ENCODE data around the gene CTNNA2.
A peak's percentile ranks its signal among the peaks of the same experiment; 100 is the strongest.

The CTNNA2 gene

DNA sequence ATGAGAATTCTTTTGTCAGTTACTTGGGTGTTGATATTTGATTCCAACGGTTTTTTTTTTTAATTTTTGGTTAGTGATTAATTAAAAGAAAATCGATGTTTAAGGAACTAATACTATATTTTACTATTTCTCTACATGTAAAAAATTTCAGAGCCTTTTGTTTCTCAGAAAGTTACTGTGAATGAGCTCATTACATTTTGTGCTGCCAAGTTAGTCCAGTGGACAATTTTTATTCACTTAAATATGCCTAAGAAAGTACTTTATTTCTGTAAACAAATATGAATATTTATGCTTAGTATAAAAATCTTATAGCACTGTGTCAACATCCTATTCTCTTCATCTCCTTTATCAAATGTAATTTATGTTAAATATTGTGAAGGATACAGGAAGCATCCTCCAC lies 309.3 kb downstream of the CTNNA2 start:
- Histone ChIP-seq H3K79me2 (ENCODE audit: low read length) (no peaks in the 10 kb centered on the region), H4K20me1 (ENCODE audit: insufficient read depth, low read length) (no peaks in the 10 kb centered on the region), H3K27me3 (ENCODE audit: low read depth, low read length) (no peaks in the 10 kb centered on the region), H3K9ac (ENCODE audit: low read length) (no peak overlapping the region), H2AFZ (ENCODE audit: low read depth, low read length) (no peak overlapping the region), H3K27ac (ENCODE audit: low read length) (no peak overlapping the region), H3K4me3 (ENCODE audit: low read length) (no peak overlapping the region), H3K4me1 (ENCODE audit: low read length) (no peaks in the 10 kb centered on the region), H3K9me3 (ENCODE audit: insufficient read depth, low read length) (no peaks in the 10 kb centered on the region), H3K36me3 (replicated peaks; ENCODE audit: low read depth, low read length) (no peaks in the 10 kb centered on the region), H3K4me2 (ENCODE audit: low read length) (no peak overlapping the region)
- TF ChIP-seq EZH2phosphoT487 (IDR thresholded peaks at IDR 0.05; ENCODE audit: low read depth) = no peak
- TF ChIP-seq, protein P1, sequence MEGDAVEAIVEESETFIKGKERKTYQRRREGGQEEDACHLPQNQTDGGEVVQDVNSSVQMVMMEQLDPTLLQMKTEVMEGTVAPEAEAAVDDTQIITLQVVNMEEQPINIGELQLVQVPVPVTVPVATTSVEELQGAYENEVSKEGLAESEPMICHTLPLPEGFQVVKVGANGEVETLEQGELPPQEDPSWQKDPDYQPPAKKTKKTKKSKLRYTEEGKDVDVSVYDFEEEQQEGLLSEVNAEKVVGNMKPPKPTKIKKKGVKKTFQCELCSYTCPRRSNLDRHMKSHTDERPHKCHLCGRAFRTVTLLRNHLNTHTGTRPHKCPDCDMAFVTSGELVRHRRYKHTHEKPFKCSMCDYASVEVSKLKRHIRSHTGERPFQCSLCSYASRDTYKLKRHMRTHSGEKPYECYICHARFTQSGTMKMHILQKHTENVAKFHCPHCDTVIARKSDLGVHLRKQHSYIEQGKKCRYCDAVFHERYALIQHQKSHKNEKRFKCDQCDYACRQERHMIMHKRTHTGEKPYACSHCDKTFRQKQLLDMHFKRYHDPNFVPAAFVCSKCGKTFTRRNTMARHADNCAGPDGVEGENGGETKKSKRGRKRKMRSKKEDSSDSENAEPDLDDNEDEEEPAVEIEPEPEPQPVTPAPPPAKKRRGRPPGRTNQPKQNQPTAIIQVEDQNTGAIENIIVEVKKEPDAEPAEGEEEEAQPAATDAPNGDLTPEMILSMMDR (IDR thresholded peaks at IDR 0.05; ENCODE audit: low read depth, low read length) = no peak

DNA sequence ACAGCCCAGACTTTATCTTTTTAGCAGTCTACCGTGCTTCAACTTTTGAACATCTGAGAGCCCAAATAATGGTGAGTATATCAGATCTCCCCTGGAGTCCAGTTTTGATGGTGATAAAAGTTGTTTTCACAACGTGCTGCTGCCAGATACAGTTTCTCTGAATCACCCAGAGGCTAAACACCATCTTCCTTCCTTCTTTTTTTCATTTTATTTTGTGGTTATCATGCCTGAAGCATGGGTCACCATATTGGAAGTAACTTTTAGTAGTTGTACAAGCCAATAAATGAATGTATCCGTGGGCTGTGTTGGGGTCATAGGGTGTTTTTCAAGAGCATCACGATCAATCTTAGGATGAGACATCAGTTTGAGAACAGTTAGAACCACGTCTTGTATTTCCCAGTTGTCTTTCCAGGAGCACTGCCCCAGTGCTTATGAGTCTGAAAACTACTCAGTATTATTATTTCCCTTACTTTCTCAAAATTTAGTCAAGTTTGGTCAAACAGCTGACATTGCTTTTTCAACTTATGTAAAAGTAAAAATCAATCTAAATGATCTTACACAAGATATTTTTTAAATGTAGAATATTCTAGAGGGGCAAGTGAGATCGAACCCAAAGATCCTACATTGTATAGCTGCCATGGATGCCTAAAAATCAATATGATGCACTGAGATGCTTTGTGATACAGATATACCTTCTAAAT lies 311.4 kb downstream of the CTNNA2 start:
- no peaks in the 10 kb centered on the region for H4K20me1 ChIP-seq (ENCODE audit: insufficient read depth, low read length)
- no peak overlapping the region for H2AFZ ChIP-seq (ENCODE audit: low read depth, low read length)
- TF ChIP-seq, protein P1 (IDR thresholded peaks at IDR 0.05; ENCODE audit: low read depth, low read length) = no peak
- no peak for TF ChIP-seq EZH2phosphoT487 (IDR thresholded peaks at IDR 0.05; ENCODE audit: low read depth)
- H3K27me3 ChIP-seq (ENCODE audit: low read depth, low read length) = no peaks in the 10 kb centered on the region
- no peaks in the 10 kb centered on the region for H3K36me3 ChIP-seq (replicated peaks; ENCODE audit: low read depth, low read length)
- no peak overlapping the region for H3K27ac ChIP-seq (ENCODE audit: low read length)
- H3K4me1 ChIP-seq (ENCODE audit: low read length) = no peaks in the 10 kb centered on the region
- no peak overlapping the region for H3K9ac ChIP-seq (ENCODE audit: low read length)
- H3K9me3 ChIP-seq (ENCODE audit: insufficient read depth, low read length) = no peaks in the 10 kb centered on the region
- H3K4me3 ChIP-seq (ENCODE audit: low read length) = no peak overlapping the region
- no peak overlapping the region for H3K4me2 ChIP-seq (ENCODE audit: low read length)
- no peaks in the 10 kb centered on the region for H3K79me2 ChIP-seq (ENCODE audit: low read length)

DNA sequence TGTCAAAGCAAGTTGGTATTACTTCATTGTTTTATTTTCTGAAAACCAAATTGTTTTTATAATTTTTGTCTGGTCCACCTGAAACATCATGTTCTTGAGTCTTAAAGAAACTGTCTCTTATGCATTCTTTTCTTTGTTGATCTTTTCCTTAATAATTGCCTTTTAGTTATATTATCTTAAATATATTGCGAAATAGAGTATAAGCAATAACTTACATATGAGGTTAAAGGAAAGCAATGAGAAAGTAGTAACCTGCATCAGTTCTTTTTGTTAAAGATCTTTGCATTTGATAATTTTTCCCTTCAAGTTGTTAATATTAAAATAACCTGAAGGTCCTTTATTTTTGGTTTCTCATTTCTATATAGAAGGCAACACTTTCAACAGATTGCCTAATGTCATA lies 315.0 kb downstream of the CTNNA2 start:
- H2AFZ ChIP-seq (ENCODE audit: low read depth, low read length) = no peak overlapping the region
- H3K4me3 ChIP-seq (ENCODE audit: low read length) = no peak overlapping the region
- H3K36me3 ChIP-seq (replicated peaks; ENCODE audit: low read depth, low read length) = no peaks in the 10 kb centered on the region
- no peaks in the 10 kb centered on the region for H4K20me1 ChIP-seq (ENCODE audit: insufficient read depth, low read length)
- no peaks in the 10 kb centered on the region for H3K4me1 ChIP-seq (ENCODE audit: low read length)
- H3K79me2 ChIP-seq (ENCODE audit: low read length) = no peaks in the 10 kb centered on the region
- no peaks in the 10 kb centered on the region for H3K9me3 ChIP-seq (ENCODE audit: insufficient read depth, low read length)
- TF ChIP-seq, protein P1 (IDR thresholded peaks at IDR 0.05; ENCODE audit: low read depth, low read length) = no peak
- TF ChIP-seq EZH2phosphoT487 (IDR thresholded peaks at IDR 0.05; ENCODE audit: low read depth) = no peak
- H3K27ac ChIP-seq (ENCODE audit: low read length) = no peak overlapping the region
- no peak overlapping the region for H3K9ac ChIP-seq (ENCODE audit: low read length)
- no peak overlapping the region for H3K4me2 ChIP-seq (ENCODE audit: low read length)
- H3K27me3 ChIP-seq (ENCODE audit: low read depth, low read length) = no peaks in the 10 kb centered on the region

DNA sequence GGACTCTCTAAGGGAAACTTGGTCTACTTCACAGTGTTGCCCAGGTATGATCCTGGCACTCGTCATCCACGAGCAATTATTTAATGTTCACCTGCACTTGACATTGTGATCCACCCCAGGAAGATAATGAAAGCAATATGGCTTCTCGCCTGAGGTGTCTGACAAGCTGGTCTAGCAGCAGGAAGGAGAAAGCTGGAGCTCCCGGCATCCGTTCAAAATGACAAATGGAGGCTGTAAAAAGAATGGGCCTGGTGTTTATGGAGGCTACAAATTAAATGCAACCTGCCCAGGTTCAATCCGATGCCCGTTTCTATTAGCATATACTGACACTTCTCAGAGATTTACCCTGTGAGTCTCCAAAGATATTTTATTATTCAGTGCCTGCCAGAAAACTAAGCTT lies 317.6 kb downstream of the CTNNA2 start:
- no peak for TF ChIP-seq EZH2phosphoT487 (IDR thresholded peaks at IDR 0.05; ENCODE audit: low read depth)
- TF ChIP-seq, protein P1 (IDR thresholded peaks at IDR 0.05; ENCODE audit: low read depth, low read length) = no peak

More for the DNA sequence above, 317.6 kb downstream of the CTNNA2 start:
- no peaks in the 10 kb centered on the region for H3K36me3 ChIP-seq (replicated peaks; ENCODE audit: low read depth, low read length)
- H3K27ac ChIP-seq (ENCODE audit: low read length) = no peak overlapping the region
- H3K4me3 ChIP-seq (ENCODE audit: low read length) = no peak overlapping the region
- no peaks in the 10 kb centered on the region for H3K9me3 ChIP-seq (ENCODE audit: insufficient read depth, low read length)
- no peak overlapping the region for H2AFZ ChIP-seq (ENCODE audit: low read depth, low read length)
- no peak overlapping the region for H3K9ac ChIP-seq (ENCODE audit: low read length)
- H3K4me1 ChIP-seq (ENCODE audit: low read length) = no peaks in the 10 kb centered on the region
- H4K20me1 ChIP-seq (ENCODE audit: insufficient read depth, low read length) = no peaks in the 10 kb centered on the region
- H3K27me3 ChIP-seq (ENCODE audit: low read depth, low read length) = no peaks in the 10 kb centered on the region
- H3K4me2 ChIP-seq (ENCODE audit: low read length) = 0 out of 2 replicates have a peak overlapping the region, but pooled peaks have one; percentile 11
- H3K79me2 ChIP-seq (ENCODE audit: low read length) = no peaks in the 10 kb centered on the region

Data from OCI-LY3 (cell line).